NCI-H2171 (cell line): Measurements from ENCODE around the gene CACTIN.
"Not testable (repeated sequence)": the region's sequence is repeated elsewhere in the genome, so short reads cannot be mapped to it uniquely, and the experiment has no call there.

Experiments
- DNase-seq: peaks from one replicate; lab custom pipeline; 2025; lab: John Stamatoyannopoulos, UW

Gene CACTIN

DNA sequence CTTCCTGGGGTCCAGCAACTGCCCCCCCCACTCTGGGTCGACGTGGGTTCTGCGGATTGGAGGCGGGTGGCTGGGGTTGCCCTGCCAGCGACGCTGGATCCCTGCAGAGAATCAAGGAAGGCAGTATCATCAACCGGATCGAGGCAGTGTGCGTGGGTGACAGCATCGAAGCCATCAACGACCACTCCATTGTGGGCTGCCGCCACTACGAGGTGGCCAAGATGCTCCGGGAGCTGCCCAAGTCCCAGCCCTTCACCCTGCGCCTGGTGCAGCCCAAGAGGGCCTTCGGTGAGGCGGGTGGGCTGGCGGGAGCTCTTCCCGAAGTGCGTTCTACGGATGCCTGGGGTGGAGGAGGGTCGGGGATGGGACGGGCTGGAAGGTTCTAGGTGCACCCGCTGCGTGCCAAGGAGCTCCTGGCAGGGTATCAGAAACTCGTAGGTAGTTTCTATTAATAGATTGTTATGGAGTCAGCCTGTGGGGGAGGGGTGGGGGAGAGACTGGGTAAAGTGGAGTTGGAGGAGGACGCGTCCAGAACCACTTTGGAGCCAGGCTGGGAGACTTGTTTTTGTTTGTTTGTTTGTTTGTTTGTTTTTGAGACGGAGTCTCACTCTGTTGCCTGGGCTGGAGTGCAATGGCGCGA is 39.8 kb downstream of the CACTIN start:
- DNase-seq = no peak

- no peak for DNase-seq
These were observed 40.4 kb downstream of the CACTIN start for GRCh38 chr19:3586127-3586626.

GRCh38 chr19:3585301-3586126 is 41.1 kb downstream of the CACTIN start, which contains the start of gene GIPC3:
GIPC3 (plus strand) TSS chr19:3585478; CDS start chr19:3585598, 120 bp downstream.
- no peak for DNase-seq

DNA sequence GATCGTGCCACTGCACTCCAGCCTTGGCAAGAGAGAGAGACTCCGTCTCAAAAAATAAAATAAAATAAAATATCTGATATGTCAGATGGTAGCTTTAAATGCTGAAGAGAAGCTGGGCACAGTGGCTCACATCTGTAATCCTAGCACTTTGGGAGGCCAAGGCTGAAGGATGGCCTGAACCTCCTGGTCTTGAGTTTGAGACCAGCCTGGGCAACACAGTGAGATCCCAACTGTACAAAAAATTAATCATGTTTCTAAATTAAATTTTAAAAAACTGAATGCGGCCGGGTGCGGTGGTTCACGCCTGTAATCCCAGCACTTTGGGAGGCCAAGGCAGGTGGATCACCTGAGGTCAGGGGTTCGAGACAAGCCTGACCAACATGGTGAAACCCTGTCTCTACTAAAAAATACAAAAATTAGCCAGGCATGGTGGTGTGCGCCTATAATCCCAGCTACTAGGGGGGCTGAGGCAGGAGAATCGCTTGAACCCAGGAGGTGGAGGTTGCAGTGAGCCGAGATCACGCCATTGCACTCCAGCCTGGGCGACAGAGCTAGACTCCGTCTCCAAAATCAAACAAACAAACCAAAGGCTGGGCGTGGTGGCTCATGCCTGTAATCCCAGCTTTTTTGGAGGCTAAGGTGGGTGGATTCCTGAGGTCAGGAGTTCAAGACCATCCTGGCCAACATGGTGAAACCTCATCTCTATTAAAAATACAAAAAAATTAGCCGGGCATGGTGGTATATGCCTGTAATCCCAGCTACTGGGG is 42.4 kb downstream of the CACTIN start:
- not testable (repeated sequence) for DNase-seq

DNA sequence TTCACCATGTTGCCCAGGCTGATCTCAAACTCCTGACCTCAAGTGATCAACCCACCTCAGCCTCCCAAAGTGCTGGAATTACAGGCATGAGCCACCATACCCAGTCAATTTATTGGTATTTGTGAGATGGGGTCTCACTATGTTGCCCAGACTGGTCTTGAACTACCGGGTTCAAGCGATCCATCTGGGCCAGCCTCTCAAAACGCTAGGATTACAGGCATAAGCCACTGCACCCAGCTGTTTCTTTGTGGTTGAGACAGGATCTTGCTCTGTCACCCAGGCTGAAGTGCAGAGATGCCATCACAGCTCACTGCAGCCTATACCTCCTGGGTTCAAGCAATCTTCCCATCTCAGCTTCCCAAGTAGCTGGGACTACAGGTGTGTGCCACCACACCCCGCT is 44.8 kb downstream of the CACTIN start:
- not testable (repeated sequence) for DNase-seq

DNA sequence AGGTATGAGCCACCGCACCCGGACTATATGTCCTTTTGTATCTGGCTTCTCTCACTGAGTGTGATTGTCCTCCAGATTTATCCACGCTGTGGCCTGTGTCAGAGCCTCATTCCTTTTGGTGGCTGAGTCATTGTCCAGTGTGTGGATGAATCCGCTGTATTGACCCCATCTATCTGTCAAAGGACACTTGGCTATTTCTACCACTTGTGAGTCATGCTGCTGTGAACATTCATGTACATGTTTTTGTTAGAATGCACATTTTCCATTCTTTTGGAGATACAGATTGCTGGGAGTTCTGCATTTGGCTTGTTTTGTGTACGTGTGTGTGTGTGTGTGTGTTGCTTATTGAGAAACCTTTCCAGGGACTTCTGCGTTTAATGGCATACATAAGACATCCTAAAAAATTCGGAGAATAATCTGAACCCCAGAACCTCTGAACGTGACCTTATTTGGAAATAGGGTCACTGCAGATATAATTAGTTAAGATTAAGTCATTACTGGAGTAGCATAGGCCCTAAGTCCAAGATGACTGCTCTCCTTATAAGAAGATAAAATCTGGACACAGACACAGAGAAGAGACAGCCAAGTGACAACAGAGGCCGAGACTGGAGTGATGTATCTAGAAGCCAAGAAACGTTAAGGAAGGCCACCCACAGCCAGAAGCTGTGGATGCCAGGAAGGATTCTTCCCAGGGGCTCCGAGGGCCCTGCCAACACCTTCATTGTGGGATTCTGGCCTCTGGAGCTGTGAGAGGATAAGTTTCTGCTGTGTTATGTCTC is 46.2 kb downstream of the CACTIN start:
- DNase-seq = no peak

GRCh38 chr19:3578390-3578789 is 48.2 kb downstream of the CACTIN start:
- no peak for DNase-seq

DNA sequence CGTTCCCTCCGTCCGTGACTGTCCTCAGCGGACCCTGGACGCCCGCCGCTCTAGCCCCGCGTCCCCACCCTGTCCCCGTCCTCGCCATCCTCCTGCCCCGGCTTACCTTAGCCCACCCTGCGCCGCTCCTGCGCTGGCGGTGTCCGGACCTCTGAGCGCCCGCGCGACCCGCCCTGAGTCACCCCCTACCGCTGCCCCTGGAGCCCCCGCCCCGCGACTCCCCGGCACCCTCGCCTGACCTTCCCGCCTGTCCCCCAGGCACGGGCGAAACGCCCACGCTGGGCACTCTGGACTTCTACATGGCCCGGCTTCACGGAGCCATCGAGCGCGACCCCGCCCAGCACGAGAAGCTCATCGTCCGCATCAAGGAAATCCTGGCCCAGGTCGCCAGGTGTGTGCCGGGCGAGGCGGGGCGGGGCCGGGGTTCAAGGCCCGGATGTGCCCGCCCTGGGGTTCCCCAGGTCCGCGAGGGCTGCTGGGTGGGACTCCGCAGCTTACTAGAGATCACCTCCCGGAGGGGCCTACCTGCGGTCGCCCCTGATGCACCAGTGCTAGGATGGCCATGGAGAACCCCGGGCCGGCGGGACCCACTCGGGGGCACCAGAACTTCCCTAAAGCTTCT is 48.8 kb downstream of the CACTIN start:
- DNase-seq = no peak

GRCh38 chr19:3576696-3577443 is 49.7 kb downstream of the CACTIN start:
- DNase-seq = no peak

DNA sequence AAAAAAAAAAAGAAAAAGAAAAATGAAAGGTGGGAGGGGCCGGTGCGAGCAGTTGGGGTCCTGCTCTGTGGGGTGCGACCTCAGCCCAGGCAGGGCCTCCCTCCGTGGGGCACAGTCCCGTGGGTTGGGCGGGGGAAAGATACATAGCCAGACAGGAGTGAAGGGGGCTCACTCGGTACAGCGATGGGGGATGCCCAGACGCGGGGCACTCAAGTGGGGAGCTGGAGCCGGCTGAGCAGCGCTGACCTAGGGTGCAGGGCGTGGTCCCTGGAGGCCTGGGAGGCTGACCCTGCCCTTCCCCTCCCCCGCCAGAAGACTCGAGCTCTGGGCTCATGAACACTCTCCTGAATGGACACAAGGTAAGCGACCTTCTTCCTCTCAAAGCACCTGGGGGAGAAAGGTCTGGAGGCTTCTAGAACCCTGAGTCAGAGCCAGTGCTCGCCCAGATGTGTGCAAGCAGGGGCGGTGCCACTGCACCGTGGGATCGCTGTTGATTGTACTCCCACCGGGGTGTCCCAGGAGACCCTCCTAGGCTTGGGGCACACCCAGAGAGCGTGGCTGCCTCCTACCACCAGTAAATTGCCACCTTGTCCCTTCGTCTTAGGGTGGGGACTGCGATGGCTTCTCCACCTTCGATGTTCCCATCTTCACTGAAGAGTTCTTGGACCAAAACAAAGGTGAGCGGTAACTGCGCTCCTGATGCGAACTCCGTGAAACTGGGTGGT is 50.5 kb downstream of the CACTIN start:
- DNase-seq = no peak

GRCh38 chr19:3575260-3575741 is 51.3 kb downstream of the CACTIN start:
- no peak for DNase-seq

DNA sequence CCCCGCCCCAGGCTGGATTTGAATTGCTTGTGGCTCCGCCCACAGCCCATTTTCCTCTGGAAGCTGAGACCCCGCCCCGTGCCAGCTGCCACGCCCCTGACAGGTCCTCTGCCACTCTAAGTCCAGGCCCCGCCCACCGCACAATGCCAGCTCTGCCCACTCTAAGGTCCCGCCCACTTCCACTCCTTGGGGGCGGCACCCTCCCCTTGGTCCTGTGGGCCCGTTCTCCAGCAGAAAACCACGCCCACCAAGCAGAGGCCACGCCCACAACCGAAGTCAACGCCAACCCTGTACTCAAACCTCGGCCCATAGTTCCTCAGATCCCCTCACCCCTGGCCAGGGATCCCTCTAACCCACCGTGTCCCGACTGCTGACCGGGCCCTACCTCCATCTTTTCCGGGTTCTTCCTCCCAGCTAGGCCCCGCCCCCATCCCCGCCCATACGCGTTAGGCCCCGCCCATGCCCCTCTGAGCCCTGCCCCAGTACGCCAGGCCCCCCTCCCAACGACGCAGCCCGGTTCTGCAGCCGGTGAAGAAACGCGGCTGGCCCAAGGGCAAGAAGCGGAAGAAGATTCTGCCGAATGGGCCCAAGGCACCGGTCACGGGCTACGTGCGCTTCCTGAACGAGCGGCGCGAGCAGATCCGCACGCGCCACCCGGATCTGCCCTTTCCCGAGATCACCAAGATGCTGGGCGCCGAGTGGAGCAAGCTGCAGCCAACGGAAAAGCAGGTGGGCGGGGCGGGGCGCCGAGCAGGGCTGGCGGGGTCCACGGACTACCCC is 52.5 kb downstream of the CACTIN start:
- peak; percentile 63 for DNase-seq

GRCh38 chr19:3573162-3573857 is 53.3 kb downstream of the CACTIN start:
- no peak for DNase-seq

DNA sequence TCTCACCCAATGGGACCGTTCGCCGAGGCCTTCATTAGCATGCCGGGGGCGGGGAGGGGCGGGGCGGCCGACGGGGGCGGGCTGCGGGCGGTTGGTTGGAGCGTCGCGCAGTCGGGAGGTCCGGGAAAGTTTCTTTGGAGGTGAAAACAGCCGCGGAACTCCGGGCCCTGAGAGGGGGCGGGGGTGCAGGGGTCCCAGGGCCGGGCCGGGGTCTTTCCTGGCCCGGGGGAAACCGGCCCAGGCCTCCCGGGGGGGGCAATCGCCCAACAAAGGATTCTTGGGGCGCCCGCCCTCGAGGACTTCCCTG is 53.8 kb downstream of the CACTIN start, which contains the start of gene HMG20B:
TSS of gene HMG20B (plus strand) at position 90 of the 307 bp plus-strand sequence. CDS start 366 bp downstream, outside the sequence.
- DNase-seq = no peak

DNA sequence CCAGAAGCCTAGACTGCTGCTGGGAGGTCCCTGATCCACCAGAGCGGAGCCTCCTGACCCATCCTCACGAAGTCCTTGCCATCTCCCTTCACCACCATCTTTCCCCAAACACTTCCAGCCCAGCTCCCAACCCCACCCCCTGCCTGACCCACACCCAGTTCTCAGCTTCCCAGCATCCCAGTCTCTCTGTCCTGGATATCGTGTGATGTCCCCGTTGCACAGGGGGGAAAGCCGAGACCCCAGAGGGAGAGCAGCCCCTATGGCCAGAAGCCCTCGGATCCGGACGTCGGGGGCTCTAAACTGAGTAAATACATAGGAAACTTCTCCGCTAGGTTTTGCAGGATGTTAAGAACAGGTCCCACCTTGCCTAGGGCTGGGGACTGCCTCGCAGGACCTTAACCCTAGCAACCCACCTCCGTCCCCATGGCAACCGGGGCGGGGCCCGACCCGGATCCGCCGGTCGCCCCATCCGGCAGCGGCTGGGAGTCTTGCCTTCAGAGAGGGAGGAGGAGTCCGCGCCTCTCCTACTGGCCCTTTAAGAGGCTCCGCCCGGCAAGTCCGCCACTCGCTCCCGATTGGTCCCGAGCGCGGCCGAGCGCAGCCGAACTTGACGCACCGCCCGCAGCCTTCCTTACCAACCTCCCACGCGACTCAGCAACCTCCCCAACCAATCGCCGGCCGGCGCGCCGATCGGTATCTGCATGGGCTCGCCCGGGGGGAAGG is 54.3 kb downstream of the CACTIN start:
- peak; percentile 99 for DNase-seq

- DNase-seq = no peak
These were observed 56.0 kb downstream of the CACTIN start for GRCh38 chr19:3570606-3571011.

GRCh38 chr19:3570042-3570441 is 56.5 kb downstream of the CACTIN start:
- DNase-seq = not testable (repeated sequence)

GRCh38 chr19:3565139-3565538 is 61.5 kb downstream of the CACTIN start:
- DNase-seq = no peak
